Neural progenitor cell (in vitro differentiated cells): ENCODE results near the gene RARRES1.

ENCODE experiments used
- EZH2 ChIP-seq: fragments of 200-600 bp; sonication (generic); IDR thresholded peaks from 2 replicates; pipeline ENCODE4 v1.6.1; 2017; ENCODE audit warnings: antibody characterized with exemption, mild to moderate bottlenecking, moderate library complexity
- EZH2phosphoT487 ChIP-seq: fragments of 200-600 bp; sonication (generic); IDR thresholded peaks from 2 replicates; pipeline ENCODE4 v1.6.1; 2017; ENCODE audit warnings: antibody characterized with exemption
- TF ChIP-seq, protein P1 (sequence below): fragments of 200-600 bp; sonication (generic); IDR thresholded peaks from 2 replicates; pipeline ENCODE4 v1.5.1; 2017; ENCODE audit warnings: antibody characterized with exemption, mild to moderate bottlenecking

DNA sequence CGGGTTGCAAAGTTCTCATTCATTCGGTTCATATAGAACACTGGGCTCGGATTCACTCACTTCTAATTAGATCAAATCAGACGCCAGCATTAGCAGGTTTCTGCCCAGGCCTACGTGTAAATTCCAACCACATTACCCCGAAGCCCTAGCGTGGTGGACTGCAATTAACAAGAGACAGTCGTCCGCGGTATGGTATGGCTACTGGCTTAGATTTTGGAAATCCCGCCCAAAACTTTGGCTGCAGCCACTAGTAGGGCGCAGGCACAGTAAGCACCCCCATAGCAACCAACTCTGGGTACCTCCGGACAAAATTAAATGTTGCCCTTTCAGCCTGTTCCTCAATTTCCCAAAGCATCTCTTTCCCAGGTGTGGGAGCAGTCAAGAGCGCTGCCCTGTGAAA is 771 bp downstream of the RARRES1 start:
- TF ChIP-seq, protein P1, sequence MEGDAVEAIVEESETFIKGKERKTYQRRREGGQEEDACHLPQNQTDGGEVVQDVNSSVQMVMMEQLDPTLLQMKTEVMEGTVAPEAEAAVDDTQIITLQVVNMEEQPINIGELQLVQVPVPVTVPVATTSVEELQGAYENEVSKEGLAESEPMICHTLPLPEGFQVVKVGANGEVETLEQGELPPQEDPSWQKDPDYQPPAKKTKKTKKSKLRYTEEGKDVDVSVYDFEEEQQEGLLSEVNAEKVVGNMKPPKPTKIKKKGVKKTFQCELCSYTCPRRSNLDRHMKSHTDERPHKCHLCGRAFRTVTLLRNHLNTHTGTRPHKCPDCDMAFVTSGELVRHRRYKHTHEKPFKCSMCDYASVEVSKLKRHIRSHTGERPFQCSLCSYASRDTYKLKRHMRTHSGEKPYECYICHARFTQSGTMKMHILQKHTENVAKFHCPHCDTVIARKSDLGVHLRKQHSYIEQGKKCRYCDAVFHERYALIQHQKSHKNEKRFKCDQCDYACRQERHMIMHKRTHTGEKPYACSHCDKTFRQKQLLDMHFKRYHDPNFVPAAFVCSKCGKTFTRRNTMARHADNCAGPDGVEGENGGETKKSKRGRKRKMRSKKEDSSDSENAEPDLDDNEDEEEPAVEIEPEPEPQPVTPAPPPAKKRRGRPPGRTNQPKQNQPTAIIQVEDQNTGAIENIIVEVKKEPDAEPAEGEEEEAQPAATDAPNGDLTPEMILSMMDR = no peak
- TF ChIP-seq EZH2 = no peak
- TF ChIP-seq EZH2phosphoT487 = no peak
